Loucy (cell line): ENCODE data around the gene OSBPL9.

ENCODE experiments used
- H2AFZ ChIP-seq: fragments of 200-600 bp; sonication (generic); 2 replicates; pipeline ENCODE4 v1.6.0; 2016; ENCODE audit warnings: antibody characterized with exemption, mild to moderate bottlenecking, low read length, moderate library complexity
- H3F3A ChIP-seq: fragments of 200-600 bp; 2 replicates; pipeline ENCODE4 v1.6.0; 2016; ENCODE audit warnings: antibody characterized with exemption, low read depth, mild to moderate bottlenecking
- H3K27me3 ChIP-seq: fragments of 200-600 bp; sonication (generic); 2 replicates; pipeline ENCODE4 v1.6.1; 2014; ENCODE audit warnings: low read length, mild to moderate bottlenecking; ENCODE audit not compliant: insufficient read depth, poor library complexity, severe bottlenecking
- H3K36me3 ChIP-seq: fragments of 200-600 bp; sonication (generic); 2 replicates; pipeline ENCODE4 v1.6.1; 2016; ENCODE audit warnings: low read length; ENCODE audit not compliant: insufficient read depth
- H3K4me1 ChIP-seq: fragments of 200-600 bp; sonication (generic); 2 replicates; pipeline ENCODE4 v1.5.1; 2014; ENCODE audit warnings: low read length, mild to moderate bottlenecking; ENCODE audit not compliant: insufficient read depth, poor library complexity, severe bottlenecking
- H3K4me2 ChIP-seq: fragments of 200-600 bp; sonication (generic); 2 replicates; pipeline ENCODE4 v1.6.0; 2014; ENCODE audit warnings: antibody characterized with exemption, low read length, low read depth, mild to moderate bottlenecking; ENCODE audit not compliant: poor library complexity, severe bottlenecking
- H3K4me3 ChIP-seq: fragments of 200-600 bp; sonication (generic); 2 replicates; pipeline ENCODE4 v1.5.1; 2014; ENCODE audit warnings: low read length, mild to moderate bottlenecking, mixed read lengths; ENCODE audit not compliant: poor library complexity, severe bottlenecking
- H3K79me2 ChIP-seq: fragments of 200-600 bp; sonication (generic); 2 replicates; pipeline ENCODE4 v1.6.1; 2014; ENCODE audit warnings: low read length; ENCODE audit not compliant: insufficient read depth
- H3K9ac ChIP-seq: fragments of 200-600 bp; sonication (generic); 2 replicates; pipeline ENCODE4 v1.6.0; 2014; ENCODE audit warnings: mild to moderate bottlenecking, low read depth, low read length, moderate library complexity; ENCODE audit not compliant: poor library complexity, severe bottlenecking
- H3K9me2 ChIP-seq: fragments of 200-600 bp; sonication (generic); replicated peaks from 2 replicates; pipeline ENCODE4 v1.6.1; 2016; ENCODE audit warnings: low read depth, low read length, mixed read lengths
- H3K9me3 ChIP-seq: fragments of 200-600 bp; sonication (generic); 2 replicates; pipeline ENCODE4 v1.6.1; 2014; ENCODE audit warnings: mild to moderate bottlenecking, antibody characterized with exemption, low read length, low read depth; ENCODE audit not compliant: insufficient read depth
- H4K20me1 ChIP-seq: fragments of 200-600 bp; sonication (generic); 2 replicates; pipeline ENCODE4 v1.6.0; 2014; ENCODE audit warnings: antibody characterized with exemption, low read length, mild to moderate bottlenecking; ENCODE audit not compliant: insufficient read depth, poor library complexity, severe bottlenecking
- EZH2phosphoT487 ChIP-seq: fragments of 200-600 bp; IDR thresholded peaks from 2 replicates; pipeline ENCODE4 v1.6.1; 2018; ENCODE audit warnings: antibody characterized with exemption, mild to moderate bottlenecking, moderate library complexity, borderline replicate concordance
- TF ChIP-seq, protein P1 (sequence below): fragments of 200-600 bp; sonication (generic); conservative IDR thresholded peaks from 2 replicates; pipeline ENCODE4 v1.5.1; 2014; ENCODE audit warnings: mild to moderate bottlenecking, antibody characterized with exemption, low read length

OSBPL9 gene

GRCh38 chr1:51724797-51725196, 107.9 kb downstream of the OSBPL9 start:
- H4K20me1 ChIP-seq: peaks cover 1% of the 10 kb centered on the region
- H3K27me3 ChIP-seq: no peaks in the 10 kb centered on the region
- H3K9me2 ChIP-seq: no peaks in the 10 kb centered on the region
- no peak overlapping the region for H3K4me2 ChIP-seq
- no peaks in the 10 kb centered on the region for H3K36me3 ChIP-seq
- peaks cover 8% of the 10 kb centered on the region for H3K4me1 ChIP-seq
- no peak overlapping the region for H3K4me3 ChIP-seq
- no peak overlapping the region for H2AFZ ChIP-seq
- peaks cover 18% of the 10 kb centered on the region for H3K79me2 ChIP-seq
- TF ChIP-seq, protein P1, sequence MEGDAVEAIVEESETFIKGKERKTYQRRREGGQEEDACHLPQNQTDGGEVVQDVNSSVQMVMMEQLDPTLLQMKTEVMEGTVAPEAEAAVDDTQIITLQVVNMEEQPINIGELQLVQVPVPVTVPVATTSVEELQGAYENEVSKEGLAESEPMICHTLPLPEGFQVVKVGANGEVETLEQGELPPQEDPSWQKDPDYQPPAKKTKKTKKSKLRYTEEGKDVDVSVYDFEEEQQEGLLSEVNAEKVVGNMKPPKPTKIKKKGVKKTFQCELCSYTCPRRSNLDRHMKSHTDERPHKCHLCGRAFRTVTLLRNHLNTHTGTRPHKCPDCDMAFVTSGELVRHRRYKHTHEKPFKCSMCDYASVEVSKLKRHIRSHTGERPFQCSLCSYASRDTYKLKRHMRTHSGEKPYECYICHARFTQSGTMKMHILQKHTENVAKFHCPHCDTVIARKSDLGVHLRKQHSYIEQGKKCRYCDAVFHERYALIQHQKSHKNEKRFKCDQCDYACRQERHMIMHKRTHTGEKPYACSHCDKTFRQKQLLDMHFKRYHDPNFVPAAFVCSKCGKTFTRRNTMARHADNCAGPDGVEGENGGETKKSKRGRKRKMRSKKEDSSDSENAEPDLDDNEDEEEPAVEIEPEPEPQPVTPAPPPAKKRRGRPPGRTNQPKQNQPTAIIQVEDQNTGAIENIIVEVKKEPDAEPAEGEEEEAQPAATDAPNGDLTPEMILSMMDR: no peak
- no peak for TF ChIP-seq EZH2phosphoT487
- H3K9me3 ChIP-seq: no peaks in the 10 kb centered on the region
- no peaks in the 10 kb centered on the region for H3F3A ChIP-seq
- H3K9ac ChIP-seq: no peak overlapping the region

- H2AFZ ChIP-seq: no peak overlapping the region
- H3K4me3 ChIP-seq: no peak overlapping the region
- no peaks in the 10 kb centered on the region for H3K36me3 ChIP-seq
- H3K9me3 ChIP-seq: no peaks in the 10 kb centered on the region
- peaks cover 18% of the 10 kb centered on the region for H3K4me1 ChIP-seq
- no peaks in the 10 kb centered on the region for H3K27me3 ChIP-seq
- no peak overlapping the region for H3K4me2 ChIP-seq
- H3K79me2 ChIP-seq: peaks cover 30% of the 10 kb centered on the region
- peaks cover 9% of the 10 kb centered on the region for H4K20me1 ChIP-seq
- TF ChIP-seq EZH2phosphoT487: no peak
- H3F3A ChIP-seq: no peaks in the 10 kb centered on the region
- no peak overlapping the region for H3K9ac ChIP-seq
- H3K9me2 ChIP-seq: no peaks in the 10 kb centered on the region
These were observed 109.2 kb downstream of the OSBPL9 start for GRCh38 chr1:51726051-51726450.

DNA sequence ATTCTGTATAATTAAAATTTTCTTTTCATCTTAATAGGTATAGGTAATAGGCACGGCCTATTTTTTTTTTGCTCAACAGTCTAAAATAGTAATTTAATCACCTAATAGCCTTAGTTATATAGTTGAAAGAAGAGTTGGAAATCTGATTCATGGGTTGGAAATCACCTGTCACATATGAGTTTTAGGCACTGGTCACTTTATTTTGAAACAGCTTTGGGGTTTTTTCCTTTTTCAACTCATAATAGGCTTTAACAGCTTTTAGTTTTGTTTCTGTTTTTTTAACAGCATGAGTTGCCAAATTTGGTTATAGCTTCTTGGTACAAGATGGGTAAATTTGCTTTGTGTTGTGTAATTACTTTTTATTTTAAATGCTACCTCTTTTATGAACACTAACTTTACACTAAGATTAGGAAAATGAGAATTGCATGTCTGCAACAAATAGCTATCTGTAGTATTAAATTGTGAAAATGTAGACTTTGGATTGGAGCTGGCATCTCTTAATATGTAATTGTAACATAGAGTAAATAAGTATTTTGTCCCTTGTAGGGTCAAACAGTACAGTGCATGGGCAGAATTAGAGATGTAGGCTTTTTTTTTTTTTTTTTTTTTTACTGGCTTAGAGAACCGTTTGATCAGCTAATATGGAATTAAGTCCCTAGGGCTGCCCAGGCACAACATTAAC, 109.8 kb downstream of the OSBPL9 start:
- H3K79me2 ChIP-seq: peaks cover 37% of the 10 kb centered on the region
- no peak overlapping the region for H2AFZ ChIP-seq

More for the DNA sequence above, 109.8 kb downstream of the OSBPL9 start:
- no peaks in the 10 kb centered on the region for H3K36me3 ChIP-seq
- H3K4me1 ChIP-seq: peaks cover 23% of the 10 kb centered on the region
- H3K4me2 ChIP-seq: no peak overlapping the region
- H3K27me3 ChIP-seq: no peaks in the 10 kb centered on the region
- H3K9me2 ChIP-seq: no peaks in the 10 kb centered on the region
- no peaks in the 10 kb centered on the region for H3K9me3 ChIP-seq
- no peak for TF ChIP-seq EZH2phosphoT487
- TF ChIP-seq, protein P1: no peak
- no peak overlapping the region for H3K4me3 ChIP-seq
- peaks cover 12% of the 10 kb centered on the region for H4K20me1 ChIP-seq
- H3F3A ChIP-seq: no peaks in the 10 kb centered on the region
- no peak overlapping the region for H3K9ac ChIP-seq
